Stomach (tissue), 9 donors: ENCODE data around the gene CRTC3. TPM values are rescaled to one million over a fixed set of nuclear protein-coding genes. Genes with fewer than 3 reads are reported as not detected.

Source experiments
- DNase-seq, 2 donors: peaks; one replicate each; pipeline versions ENCODE4 v3.0.0 to v3.0.0-alpha.2; 2013 to 2019
- H3K27ac ChIP-seq, 5 donors: fragments of 200-600 bp in 4 of 5; sonication (generic) in 4 of 5; one replicate each; pipeline ENCODE4 v1.5.1; 2013 to 2019; ENCODE audit warnings: mild to moderate bottlenecking in 1 of 5, moderate library complexity in 1 of 5
- H3K27me3 ChIP-seq, 3 donors: fragments of 200-600 bp; sonication (generic); one replicate each; pipeline ENCODE4 v1.5.1; 2017 to 2019; ENCODE audit warnings: mixed run types in 1 of 3
- H3K36me3 ChIP-seq, 4 donors: fragments of 200-600 bp; sonication (generic); 1 replicate in 3 of 4; 2 replicates in 1 of 4; pipeline ENCODE4 v1.5.1; 2016 to 2019
- H3K4me1 ChIP-seq, 4 donors: fragments of 200-600 bp; sonication (generic); one replicate each; pipeline ENCODE4 v1.5.1; 2016 to 2019
- H3K4me3 ChIP-seq, 4 donors: fragments of 200-600 bp; sonication (generic) in 3 of 4; one replicate each; pipeline ENCODE4 v1.5.1; 2016 to 2019; ENCODE audit warnings: mild to moderate bottlenecking in 1 of 4
- H3K9me3 ChIP-seq, 4 donors: fragments of 200-600 bp; sonication (generic); one replicate each; pipeline ENCODE4 v1.5.1; 2016 to 2019
- CTCF ChIP-seq, 7 experiments: fragments of 450-650 bp in 4 of 7; fragments of 200-600 bp in 3 of 7; sonication (generic) in 3 of 7; IDR thresholded peaks; one replicate each; pipeline ENCODE4 v1.5.1; 2016 to 2019; ENCODE audit warnings: antibody characterized with exemption in 7 of 7, control low read depth in 2 of 7, mild to moderate bottlenecking in 1 of 7
- EP300 ChIP-seq: sonication (generic); formaldehyde crosslinking; IDR thresholded peaks from one replicate; pipeline ENCODE4 v1.6.1; 2017; ENCODE audit warnings: antibody characterized with exemption
- POLR2A ChIP-seq, 4 donors: fragments of 450-650 bp; IDR thresholded peaks; one replicate each; pipeline ENCODE4 v1.6.1; 2016; ENCODE audit warnings: antibody characterized with exemption in 4 of 4, control low read depth in 2 of 4, mild to moderate bottlenecking in 1 of 4, moderate library complexity in 1 of 4
- POLR2AphosphoS5 ChIP-seq, 3 donors: sonication (generic); formaldehyde crosslinking; IDR thresholded peaks; one replicate each; pipeline ENCODE4 v1.6.1; 2016; ENCODE audit warnings: antibody characterized with exemption in 3 of 3
- WGBS, 5 donors: extraction: QIAGEN DNeasy Blood & Tissue Kit in 3 of 5; methylation state at CpG; one replicate each; pipeline versions ENCODE4 v1.1.5 to v1.1.7; 2013 to 2018; 5-methylcytosine and 5-hydroxymethylcytosine counted together
- intact Hi-C: fragments of 100-400 bp; cut with DNase I; formaldehyde crosslinking; loops from one replicate; pipeline ENCODE4 v1.15.1; 2023; ENCODE audit warnings: low total_unique reads
- polyA plus RNA-seq, 3 donors: library from polyadenylated mRNA; stranded (reverse); fragments of 200-250 nt; gene quantifications; one replicate each; pipeline ENCODE4 v1.2.3, GENCODE V29; 2013
- total RNA-seq, 5 donors: library from RNA; depleted of rRNA; stranded (reverse); fragments of >200 nt; gene quantifications; one replicate each; pipeline versions ENCODE4 v1.1.0 to v1.2.3, GENCODE V29; 2014 to 2016
- donor health status: healthy with polysubstance abuse.
- donor health status: Bipolar disorder and iron deficiency.
- donor health status: healthy.

The CRTC3 gene
- total and polyA plus RNA-seq, 8 donors: 8.2 to 47.7 (median 14.5) TPM

GRCh38 chr15:90530250-90531051, 728 bp downstream of the CRTC3 start:
- Histone ChIP-seq H3K4me3 (peak overlapping the region; percentile 64 to 86 (median 76)), H3K27me3 (no peaks in the 10 kb centered on the region), H3K9me3 (no peaks in the 10 kb centered on the region), H3K4me1 (peaks cover 19 to 54% (median 42%) of the 10 kb centered on the region in 4 donors), H3K27ac (peak overlapping the region; percentile 91 to 98 (median 94)), H3K36me3 (no peaks in the 10 kb centered on the region)
- peak; percentile 44 to 78 for DNase-seq
- 0 to 3% (median 1%) methylated on average over 13 to 76 of the region's 76 CpGs for WGBS, 5 donors
- intact Hi-C loops: no loop called here
- TF ChIP-seq EP300: no peak
- TF ChIP-seq POLR2A (IDR thresholded peaks at IDR 0.05): no peak
- no peak for TF ChIP-seq POLR2AphosphoS5 (IDR thresholded peaks at IDR 0.05)
- no peak for TF ChIP-seq CTCF (IDR thresholded peaks at IDR 0.05)

GRCh38 chr15:90531147-90531546, 1.4 kb downstream of the CRTC3 start:
- Histone ChIP-seq H3K27ac (peak overlapping the region in 4 of 5 donors; percentile 91 to 95 (median 93)), H3K4me1 (peaks cover 24 to 61% (median 49%) of the 10 kb centered on the region in 4 donors)
- intact Hi-C loops: no loop called here

GRCh38 chr15:90535254-90535653, 5.5 kb downstream of the CRTC3 start:
- Histone ChIP-seq H3K9me3 (no peaks in the 10 kb centered on the region), H3K4me1 (peaks cover 24 to 75% (median 48%) of the 10 kb centered on the region in 4 donors), H3K36me3 (peaks cover 0 to 7% (median 6%) of the 10 kb centered on the region in 4 donors), H3K4me3 (no peak overlapping the region), H3K27ac (no peak overlapping the region), H3K27me3 (no peaks in the 10 kb centered on the region)
- TF ChIP-seq POLR2A (IDR thresholded peaks at IDR 0.05) (no peak), POLR2AphosphoS5 (IDR thresholded peaks at IDR 0.05) (no peak), CTCF (IDR thresholded peaks at IDR 0.05) (no peak), EP300 (no peak)
- intact Hi-C loops: no loop called here
- 70 to 79% (median 75%) methylated on average over 5 of the region's 5 CpGs for WGBS, 5 donors
- DNase-seq: no peak

More at GRCh38 chr15:90531147-90531546, 1.4 kb downstream of the CRTC3 start:
- TF ChIP-seq CTCF (IDR thresholded peaks at IDR 0.05): no peak
- no peak for TF ChIP-seq POLR2A (IDR thresholded peaks at IDR 0.05)
- TF ChIP-seq EP300: no peak
- no peak for TF ChIP-seq POLR2AphosphoS5 (IDR thresholded peaks at IDR 0.05)
- Histone ChIP-seq H3K36me3 (no peaks in the 10 kb centered on the region), H3K4me3 (peak overlapping the region; percentile 64 to 86 (median 76)), H3K27me3 (no peaks in the 10 kb centered on the region), H3K9me3 (no peaks in the 10 kb centered on the region)
- no peak for DNase-seq
- WGBS, 5 donors: 38 to 46% (median 42%) methylated on average over 4 of the region's 4 CpGs

- Histone ChIP-seq H3K4me3 (no peak overlapping the region), H3K9me3 (no peaks in the 10 kb centered on the region), H3K36me3 (peaks cover 0 to 36% (median 20%) of the 10 kb centered on the region in 4 donors), H3K27me3 (no peaks in the 10 kb centered on the region), H3K27ac (no peak overlapping the region), H3K4me1 (peaks cover 14 to 33% (median 20%) of the 10 kb centered on the region in 4 donors)
- WGBS, 5 donors: 79 to 92% (median 82%) methylated on average over 10 of the region's 10 CpGs
- no peak for DNase-seq
- TF ChIP-seq CTCF (IDR thresholded peaks at IDR 0.05) (no peak), POLR2AphosphoS5 (IDR thresholded peaks at IDR 0.05) (no peak), POLR2A (IDR thresholded peaks at IDR 0.05) (no peak), EP300 (no peak)
- intact Hi-C loops: no loop called here
These were observed 10.1 kb downstream of the CRTC3 start for GRCh38 chr15:90539789-90540188.
